Thyroid gland (tissue), 4 donors: Measurements from ENCODE around the gene KNCN. TPM values are rescaled to one million over a fixed set of nuclear protein-coding genes. Genes with fewer than 3 reads are reported as not detected.

ENCODE experiments used
- DNase-seq, 2 donors: peaks; one replicate each; pipeline ENCODE4 v3.0.0-alpha.2; 2019
- H3K27ac ChIP-seq, 3 donors: fragments of 200-600 bp; sonication (generic); 1 replicate in 2 of 3; 2 replicates in 1 of 3; pipeline ENCODE4 v1.5.1; 2016 to 2019; ENCODE audit warnings: mild to moderate bottlenecking in 1 of 3, moderate library complexity in 1 of 3
- H3K27me3 ChIP-seq: fragments of 200-600 bp; sonication (generic); one replicate; pipeline ENCODE4 v1.5.1; 2019
- H3K36me3 ChIP-seq, 2 donors: fragments of 200-600 bp; sonication (generic); one replicate each; pipeline ENCODE4 v1.5.1; 2016 to 2019
- H3K4me1 ChIP-seq, 2 donors: fragments of 200-600 bp; sonication (generic); one replicate each; pipeline ENCODE4 v1.5.1; 2017 to 2019
- H3K4me3 ChIP-seq, 3 donors: fragments of 200-600 bp; sonication (generic); replicated peaks in 1 of 3; 1 replicate in 2 of 3; 2 replicates in 1 of 3; pipeline ENCODE4 v1.5.1; 2016; ENCODE audit warnings: mild to moderate bottlenecking in 1 of 3
- H3K9me3 ChIP-seq: fragments of 200-600 bp; sonication (generic); one replicate; pipeline ENCODE4 v1.5.1; 2017
- POLR2A ChIP-seq, 2 donors: fragments of 450-650 bp; IDR thresholded peaks; one replicate each; pipeline ENCODE4 v1.6.1; 2017; ENCODE audit warnings: antibody characterized with exemption in 2 of 2, mild to moderate bottlenecking in 2 of 2, moderate library complexity in 1 of 2
- WGBS, 2 donors: methylation state at CpG; one replicate each; pipeline ENCODE4 v1.1.5; 2017; 5-methylcytosine and 5-hydroxymethylcytosine counted together
- intact Hi-C: fragments of 100-400 bp; cut with DNase I; formaldehyde crosslinking; loops from one replicate; pipeline ENCODE4 v1.15.1; 2023
- total RNA-seq, 4 donors: library from RNA; depleted of rRNA; stranded (reverse); fragments of >200 nt; gene quantifications; one replicate each; pipeline ENCODE4 v1.2.3, GENCODE V29; 2016
- TF ChIP-seq, protein P1 (sequence below), 6 experiments: fragments of 200-600 bp in 3 of 6; fragments of 450-650 bp in 3 of 6; sonication (generic) in 3 of 6; IDR thresholded peaks; one replicate each; pipeline ENCODE4 v1.5.1; 2016 to 2019; ENCODE audit warnings: antibody characterized with exemption in 6 of 6, mild to moderate bottlenecking in 2 of 6, inconsistent platforms in 1 of 6, moderate library complexity in 1 of 6

The KNCN gene
- total RNA-seq, 4 donors from 2014 or later, result not detected

DNA sequence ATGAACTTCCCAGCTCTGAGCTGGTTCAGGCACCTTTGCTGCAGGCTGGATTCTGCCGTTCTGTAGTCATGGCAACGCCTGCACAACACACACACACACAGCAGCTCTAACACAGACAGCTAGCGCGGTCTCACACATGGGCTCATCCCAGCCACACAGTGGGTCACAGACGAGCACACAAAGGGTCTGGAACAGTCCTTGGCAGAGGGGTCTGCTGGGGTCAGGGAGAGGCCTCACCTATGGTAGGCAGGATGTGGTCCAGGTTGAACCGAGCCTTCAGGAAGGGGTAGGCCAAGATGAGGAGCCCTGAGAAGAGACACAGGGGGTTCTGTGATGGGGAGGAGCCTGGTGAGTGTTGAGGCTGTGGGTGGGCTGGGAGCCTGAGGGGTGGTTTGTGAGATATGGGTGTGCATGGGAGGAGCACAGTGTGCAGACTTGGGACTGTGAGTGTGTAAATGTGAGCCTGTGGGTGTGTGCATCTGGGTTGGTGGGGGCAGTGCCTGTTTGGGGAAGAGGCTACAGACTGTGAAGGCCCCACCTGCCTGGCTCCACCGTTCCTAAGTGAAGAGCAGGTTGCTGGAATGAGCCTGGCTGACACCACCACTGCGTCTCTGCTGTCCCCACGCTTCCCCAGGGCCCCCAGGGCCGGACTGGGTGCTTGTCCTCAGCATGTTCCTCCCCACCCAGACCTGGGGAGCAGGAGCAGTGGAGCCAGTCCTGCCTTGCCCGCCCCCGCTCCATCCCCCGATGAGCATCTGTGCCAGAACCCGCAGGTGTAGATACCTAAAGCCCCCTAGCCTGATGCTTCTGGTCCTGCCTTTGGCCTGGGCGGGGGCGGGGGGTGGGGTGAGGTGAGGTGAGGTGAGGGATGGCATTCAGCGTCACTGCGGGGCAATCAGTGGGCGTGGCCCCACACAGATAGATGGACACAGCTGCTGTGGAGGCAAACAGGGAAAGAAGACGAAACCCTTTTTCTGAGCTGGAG, 1.5 kb downstream of the KNCN start:
- peak in 1 of 2 donors; percentile 10 for DNase-seq
- H3K36me3 ChIP-seq, result no peaks in the 10 kb centered on the region
- no peak overlapping the region for H3K27ac ChIP-seq
- H3K4me1 ChIP-seq, result no peaks in the 10 kb centered on the region
- no peak overlapping the region for H3K4me3 ChIP-seq
- no peak for TF ChIP-seq POLR2A (IDR thresholded peaks at IDR 0.05)
- TF ChIP-seq, protein P1, sequence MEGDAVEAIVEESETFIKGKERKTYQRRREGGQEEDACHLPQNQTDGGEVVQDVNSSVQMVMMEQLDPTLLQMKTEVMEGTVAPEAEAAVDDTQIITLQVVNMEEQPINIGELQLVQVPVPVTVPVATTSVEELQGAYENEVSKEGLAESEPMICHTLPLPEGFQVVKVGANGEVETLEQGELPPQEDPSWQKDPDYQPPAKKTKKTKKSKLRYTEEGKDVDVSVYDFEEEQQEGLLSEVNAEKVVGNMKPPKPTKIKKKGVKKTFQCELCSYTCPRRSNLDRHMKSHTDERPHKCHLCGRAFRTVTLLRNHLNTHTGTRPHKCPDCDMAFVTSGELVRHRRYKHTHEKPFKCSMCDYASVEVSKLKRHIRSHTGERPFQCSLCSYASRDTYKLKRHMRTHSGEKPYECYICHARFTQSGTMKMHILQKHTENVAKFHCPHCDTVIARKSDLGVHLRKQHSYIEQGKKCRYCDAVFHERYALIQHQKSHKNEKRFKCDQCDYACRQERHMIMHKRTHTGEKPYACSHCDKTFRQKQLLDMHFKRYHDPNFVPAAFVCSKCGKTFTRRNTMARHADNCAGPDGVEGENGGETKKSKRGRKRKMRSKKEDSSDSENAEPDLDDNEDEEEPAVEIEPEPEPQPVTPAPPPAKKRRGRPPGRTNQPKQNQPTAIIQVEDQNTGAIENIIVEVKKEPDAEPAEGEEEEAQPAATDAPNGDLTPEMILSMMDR (IDR thresholded peaks at IDR 0.05), result no peak
- 37 to 56% methylated on average over 14 to 20 of the region's 20 CpGs for WGBS, 2 donors
- intact Hi-C loops, result no loop called here
- no peaks in the 10 kb centered on the region for H3K27me3 ChIP-seq
- H3K9me3 ChIP-seq, result no peaks in the 10 kb centered on the region

DNA sequence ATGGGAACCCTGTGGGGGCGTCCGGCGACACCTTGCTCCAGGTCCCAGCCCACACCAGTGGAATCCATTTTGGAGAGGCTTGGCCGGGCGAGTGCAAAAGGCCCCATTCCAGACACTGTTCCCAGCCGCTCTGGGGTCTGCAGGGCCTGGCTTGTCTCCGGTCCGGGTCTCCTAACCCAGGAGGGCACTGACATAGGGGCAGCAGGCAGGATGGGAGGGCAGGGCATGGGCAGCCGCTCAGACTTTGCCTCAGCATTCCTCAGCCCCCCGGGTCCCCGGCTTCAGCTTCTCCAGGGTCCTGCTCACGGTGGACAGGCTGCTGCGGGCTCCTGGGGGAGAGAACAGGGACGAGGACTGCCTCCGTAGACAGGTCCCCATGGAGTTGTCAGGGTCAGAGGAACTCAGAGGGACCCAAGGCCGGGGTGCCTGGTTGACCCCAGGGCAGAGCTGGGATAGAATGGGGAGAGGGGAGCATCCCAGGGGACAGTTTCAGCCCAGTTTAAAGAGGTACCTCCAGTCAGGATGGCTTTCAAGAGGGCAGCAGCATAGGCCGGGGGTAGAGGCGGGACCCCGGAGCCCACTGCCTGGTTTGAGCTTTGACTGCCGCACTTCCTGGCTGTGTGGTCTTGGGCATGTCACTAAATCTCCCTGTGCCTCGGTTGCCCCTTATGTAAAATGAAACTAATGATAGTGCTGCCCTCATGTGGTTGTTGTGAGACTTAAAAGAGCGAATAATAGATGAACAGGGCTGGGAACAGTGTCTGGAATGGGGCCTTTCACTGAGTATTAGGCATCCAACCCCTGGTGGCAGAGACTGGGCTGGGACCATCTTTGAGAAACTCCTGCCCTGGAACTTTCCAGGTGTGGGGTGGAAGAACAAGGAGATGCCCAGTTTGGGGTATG, 3.7 kb downstream of the KNCN start:
- intact Hi-C loops, result no loop called here
- Histone ChIP-seq H3K27me3 (peaks cover 8% of the 10 kb centered on the region), H3K4me1 (peaks cover 0 to 7% of the 10 kb centered on the region in 2 donors), H3K9me3 (no peaks in the 10 kb centered on the region), H3K27ac (no peak overlapping the region), H3K4me3 (no peak overlapping the region), H3K36me3 (no peaks in the 10 kb centered on the region)
- WGBS, 2 donors, result 67 to 77% methylated on average over 11 of the region's 22 CpGs
- TF ChIP-seq, protein P1 (IDR thresholded peaks at IDR 0.05), result peak in 3 of 6 experiments; percentile 27 to 36 (median 31)
- TF ChIP-seq POLR2A (IDR thresholded peaks at IDR 0.05), result no peak
- DNase-seq, result no peak

- peaks cover 8% of the 10 kb centered on the region for H3K27me3 ChIP-seq
- intact Hi-C loops, result no loop called here
- DNase-seq, result no peak
- no peaks in the 10 kb centered on the region for H3K9me3 ChIP-seq
- peaks cover 0 to 7% of the 10 kb centered on the region in 2 donors for H3K4me1 ChIP-seq
- no peak for TF ChIP-seq POLR2A (IDR thresholded peaks at IDR 0.05)
- TF ChIP-seq, protein P1 (IDR thresholded peaks at IDR 0.05), result no peak
- 68 to 72% methylated on average over 5 of the region's 5 CpGs for WGBS, 2 donors
- no peaks in the 10 kb centered on the region for H3K36me3 ChIP-seq
- H3K27ac ChIP-seq, result no peak overlapping the region
- H3K4me3 ChIP-seq, result no peak overlapping the region
Measured at GRCh38 chr1:46546210-46546609, 5.2 kb downstream of the KNCN start.

- H3K9me3 ChIP-seq, result no peaks in the 10 kb centered on the region
- 63 to 76% methylated on average over 3 of the region's 3 CpGs for WGBS, 2 donors
- TF ChIP-seq, protein P1 (IDR thresholded peaks at IDR 0.05), result no peak
- TF ChIP-seq POLR2A (IDR thresholded peaks at IDR 0.05), result no peak
- H3K27ac ChIP-seq, result no peak overlapping the region
- no peak overlapping the region for H3K4me3 ChIP-seq
- DNase-seq, result no peak
- H3K4me1 ChIP-seq, result peaks cover 0 to 7% of the 10 kb centered on the region in 2 donors
- H3K36me3 ChIP-seq, result no peaks in the 10 kb centered on the region
- intact Hi-C loops, result no loop called here
- peaks cover 8% of the 10 kb centered on the region for H3K27me3 ChIP-seq
Measured at GRCh38 chr1:46545784-46546183, 5.7 kb downstream of the KNCN start.
